ENCODE data around the gene PGAM2. TPM values are rescaled to one million over a fixed set of nuclear protein-coding genes. Genes with fewer than 3 reads are reported as not detected.

Gene PGAM2
- 2.8 and 2.9 TPM in 2 replicates for total RNA-seq (2014; rRNA removed; shearing (Covaris generic))

GRCh38 chr7:44065431-44066110 lies at the start of gene PGAM2:
Gene PGAM2 (minus strand): TSS chr7:44065567. CDS start chr7:44065529, 38 bp downstream.
- in situ Hi-C loops (cut with HindIII; ENCODE audit: low sequenced_read_pairs): no loop called here
- DNase-seq (ENCODE audit: low spot score): peak; percentile 96

GRCh38 chr7:44114586-44115310 lies 49.4 kb upstream of the PGAM2 start:
- DNase-seq (ENCODE audit: low spot score): peak; percentile 59
- in situ Hi-C loops (cut with HindIII; ENCODE audit: low sequenced_read_pairs): no loop called here

- in situ Hi-C loops (cut with HindIII; ENCODE audit: low sequenced_read_pairs): no loop called here
Observed at GRCh38 chr7:44113764-44114354, 48.5 kb upstream of the PGAM2 start.

GRCh38 chr7:44112997-44113763 lies 47.8 kb upstream of the PGAM2 start:
- DNase-seq (ENCODE audit: low spot score): no peak
- in situ Hi-C loops (cut with HindIII; ENCODE audit: low sequenced_read_pairs): no loop called here

More at GRCh38 chr7:44113764-44114354, 48.5 kb upstream of the PGAM2 start:
- no peak for DNase-seq (ENCODE audit: low spot score)

GRCh38 chr7:44112231-44112996 lies 47.0 kb upstream of the PGAM2 start:
- DNase-seq (ENCODE audit: low spot score): no peak
- in situ Hi-C loops (cut with HindIII; ENCODE audit: low sequenced_read_pairs): no loop called here

GRCh38 chr7:44111761-44112160 lies 46.4 kb upstream of the PGAM2 start:
- in situ Hi-C loops (cut with HindIII; ENCODE audit: low sequenced_read_pairs): no loop called here
- DNase-seq (ENCODE audit: low spot score): peak; percentile 50

- in situ Hi-C loops (cut with HindIII; ENCODE audit: low sequenced_read_pairs): no loop called here
Observed at GRCh38 chr7:44110719-44111635, 45.6 kb upstream of the PGAM2 start.

GRCh38 chr7:44109991-44110390 lies 44.6 kb upstream of the PGAM2 start:
- no peak for DNase-seq (ENCODE audit: low spot score)
- in situ Hi-C loops (cut with HindIII; ENCODE audit: low sequenced_read_pairs): no loop called here

More at GRCh38 chr7:44110719-44111635, 45.6 kb upstream of the PGAM2 start:
- DNase-seq (ENCODE audit: low spot score): no peak

- DNase-seq (ENCODE audit: low spot score): no peak
- in situ Hi-C loops (cut with HindIII; ENCODE audit: low sequenced_read_pairs): no loop called here
Observed at GRCh38 chr7:44108768-44109750, 43.7 kb upstream of the PGAM2 start.

- DNase-seq (ENCODE audit: low spot score): no peak
- in situ Hi-C loops (cut with HindIII; ENCODE audit: low sequenced_read_pairs): no loop called here
Observed at GRCh38 chr7:44107961-44108767, 42.8 kb upstream of the PGAM2 start.

GRCh38 chr7:44107116-44107960 lies 42.0 kb upstream of the PGAM2 start:
- DNase-seq (ENCODE audit: low spot score): no peak
- in situ Hi-C loops (cut with HindIII; ENCODE audit: low sequenced_read_pairs): no loop called here

GRCh38 chr7:44106311-44107065 lies 41.1 kb upstream of the PGAM2 start:
- in situ Hi-C loops (cut with HindIII; ENCODE audit: low sequenced_read_pairs): no loop called here
- DNase-seq (ENCODE audit: low spot score): no peak

- in situ Hi-C loops (cut with HindIII; ENCODE audit: low sequenced_read_pairs): no loop called here
- DNase-seq (ENCODE audit: low spot score): no peak
Observed at GRCh38 chr7:44105832-44106231, 40.5 kb upstream of the PGAM2 start.

All from G401 (cell line).